HCT116 (cell line): ENCODE data around the gene RASIP1. TPM values are rescaled to one million over a fixed set of nuclear protein-coding genes. Genes with fewer than 3 reads are reported as not detected.

Source experiments
- ATAC-seq: fragments of 200-7000 bp; cut with Tn5 transposase; 2 replicates; pipeline ENCODE4 v1.9.1; 2020; ENCODE audit warnings: mild to moderate bottlenecking, moderate library complexity
- BruUV-seq: library from RNA; stranded (reverse); fragments of 400-500 nt; replicated peaks from 2 replicates; lab custom pipeline; 2021; lab: Mats Ljungman, UMichigan
- CTCF ChIA-PET: fragments of 300-600 bp; sonication (Branson Sonifier 250); formaldehyde crosslinking; loops from one replicate; lab custom pipeline; 2021; ENCODE audit warnings: antibody characterized with exemption; lab: Charles Lee
- POLR2A ChIA-PET: fragments of 300-600, 350-600 bp; sonication (Branson Sonifier 250); formaldehyde crosslinking; loops from one replicate; lab custom pipeline; 2021; ENCODE audit warnings: antibody characterized with exemption; lab: Charles Lee
- RAD21 ChIA-PET, 2 experiments: fragments of 300-600 bp; sonication (Branson Sonifier 250); formaldehyde crosslinking; loops; one replicate each; lab custom pipeline; 2023; ENCODE audit warnings: low total read pairs in 2 of 2; ENCODE audit not compliant: uncharacterized antibody in 2 of 2, unreplicated experiment in 2 of 2, low non-redundant PET in 1 of 2; lab: Charles Lee
- DNase-seq: peaks from one replicate; pipeline ENCODE4 v3.0.0-alpha.2; 2010; ENCODE audit warnings: low read depth, low spot score
- H2AFZ ChIP-seq: fragments of 200-600 bp; shearing (Covaris generic), sonication (generic); 2 replicates; pipeline ENCODE4 v1.6.1; 2017; ENCODE audit warnings: low read depth, mixed run types, mixed read lengths, antibody characterized with exemption, low read length; ENCODE audit not compliant: poor library complexity, severe bottlenecking
- H3K27ac ChIP-seq: 2 replicates; pipeline ENCODE4 v1.5.1; 2012; ENCODE audit warnings: low read depth, low read length
- H3K27me3 ChIP-seq: fragments of 200-600 bp; sonication (generic); 2 replicates; pipeline ENCODE4 v1.6.1; 2016; ENCODE audit warnings: mixed run types, low read length, mixed read lengths; ENCODE audit not compliant: insufficient read depth
- H3K36me3 ChIP-seq, 2 experiments: fragments of 200-500 bp in 1 of 2; fragments of 200-600 bp in 1 of 2; sonication (Bioruptor generic) in 1 of 2; sonication (generic) in 1 of 2; 2 replicates each; pipeline versions ENCODE4 v1.5.1 to v1.6.1; 2014 to 2016; ENCODE audit warnings: low read length in 2 of 2, inconsistent platforms in 1 of 2, mixed read lengths in 1 of 2, mixed run types in 1 of 2; ENCODE audit not compliant: insufficient read depth in 2 of 2, control insufficient read depth in 1 of 2
- H3K4me1 ChIP-seq, 2 experiments: fragments of 200-600 bp in 1 of 2; sonication (generic) in 1 of 2; 2 replicates each; pipeline versions ENCODE4 v1.5.1 to v1.6.1; 2012 to 2017; ENCODE audit warnings: low read length in 2 of 2, inconsistent platforms in 1 of 2, mild to moderate bottlenecking in 1 of 2, mixed read lengths in 1 of 2, mixed run types in 1 of 2, moderate library complexity in 1 of 2; ENCODE audit not compliant: insufficient read depth in 2 of 2, control insufficient read depth in 1 of 2
- H3K4me2 ChIP-seq: fragments of 200-600 bp; sonication (generic); 2 replicates; pipeline ENCODE4 v1.6.1; 2017; ENCODE audit warnings: mixed run types, low read length, mixed read lengths
- H3K4me3 ChIP-seq, 2 experiments: fragments of 200-600 bp in 1 of 2; sonication (generic) in 1 of 2; replicated peaks in 1 of 2; 2 replicates each; pipeline ENCODE4 v1.5.1; 2011 to 2016; ENCODE audit warnings: low read length in 2 of 2, control low read depth in 1 of 2, low read depth in 1 of 2, mild to moderate bottlenecking in 1 of 2, mixed read lengths in 1 of 2, mixed run types in 1 of 2
- H3K79me2 ChIP-seq: fragments of 200-600 bp; sonication (generic); 2 replicates; pipeline ENCODE4 v1.6.1; 2017; ENCODE audit warnings: mild to moderate bottlenecking, mixed run types, low read length, moderate library complexity, mixed read lengths; ENCODE audit not compliant: insufficient read depth
- H3K9ac ChIP-seq: fragments of 200-600 bp; sonication (generic); 2 replicates; pipeline ENCODE4 v1.6.1; 2016; ENCODE audit warnings: low read length, mixed read lengths
- H3K9me2 ChIP-seq: fragments of 200-600 bp; sonication (generic), shearing (Covaris generic); 2 replicates; pipeline ENCODE4 v1.6.1; 2017; ENCODE audit warnings: mixed run types, mild to moderate bottlenecking, moderate library complexity; ENCODE audit not compliant: insufficient read depth
- H3K9me3 ChIP-seq, 2 experiments: fragments of 200-500 bp in 1 of 2; fragments of 200-600 bp in 1 of 2; sonication (Bioruptor generic) in 1 of 2; sonication (generic) in 1 of 2; 2 replicates each; pipeline ENCODE4 v1.6.1; 2014 to 2017; ENCODE audit warnings: low read length in 2 of 2, mixed read lengths in 2 of 2, inconsistent platforms in 1 of 2, low read depth in 1 of 2, mild to moderate bottlenecking in 1 of 2, mixed run types in 1 of 2, moderate library complexity in 1 of 2; ENCODE audit not compliant: control insufficient read depth in 1 of 2, insufficient read depth in 1 of 2
- H4K20me1 ChIP-seq: fragments of 200-600 bp; sonication (generic), shearing (Covaris generic); 2 replicates; pipeline ENCODE4 v1.6.1; 2017; ENCODE audit warnings: mixed run types, mild to moderate bottlenecking, moderate library complexity; ENCODE audit not compliant: insufficient read depth
- CBX3 ChIP-seq: IDR thresholded peaks from 2 replicates; pipeline ENCODE4 v1.6.1; 2012; ENCODE audit warnings: low read depth
- CEBPB ChIP-seq: IDR thresholded peaks from 2 replicates; pipeline ENCODE4 v1.6.1; 2012; ENCODE audit warnings: low read depth
- EZH2phosphoT487 ChIP-seq: fragments of 200-600 bp; IDR thresholded peaks from 2 replicates; pipeline ENCODE4 v1.6.1; 2018; ENCODE audit warnings: antibody characterized with exemption, borderline replicate concordance
- FOSL1 ChIP-seq: IDR thresholded peaks from 2 replicates; pipeline ENCODE4 v1.6.1; 2012; ENCODE audit warnings: low read depth
- POLR2A ChIP-seq: IDR thresholded peaks from 2 replicates; pipeline ENCODE4 v1.7.0; 2011; ENCODE audit warnings: borderline replicate concordance; ENCODE audit not compliant: insufficient read depth, insufficient read length; ENCODE audit errors: extremely low read depth
- RAD21 ChIP-seq: IDR thresholded peaks from 2 replicates; pipeline ENCODE4 v1.6.1; 2012; ENCODE audit warnings: low read depth, mild to moderate bottlenecking
- SP1 ChIP-seq: IDR thresholded peaks from 2 replicates; pipeline ENCODE4 v1.6.1; 2012; ENCODE audit warnings: low read depth
- TCF7L2 ChIP-seq: IDR thresholded peaks from 2 replicates; pipeline ENCODE4 v1.7.0; 2011; ENCODE audit warnings: borderline replicate concordance, inconsistent platforms; ENCODE audit not compliant: insufficient read depth, insufficient read length; ENCODE audit errors: extremely low read depth
- YY1 ChIP-seq: IDR thresholded peaks from 2 replicates; pipeline ENCODE4 v1.6.1; 2011; ENCODE audit warnings: low read length, low read depth, moderate library complexity, mild to moderate bottlenecking; ENCODE audit not compliant: insufficient replicate concordance; ENCODE audit errors: extremely low read depth
- ZBTB33 ChIP-seq: IDR thresholded peaks from 2 replicates; pipeline ENCODE4 v1.6.1; 2011; ENCODE audit warnings: mild to moderate bottlenecking, low read length, moderate library complexity; ENCODE audit not compliant: insufficient replicate concordance; ENCODE audit errors: extremely low read depth
- intact Hi-C: fragments of 100-400 bp; cut with micrococcal nuclease; formaldehyde crosslinking; loops from 2 replicates; pipeline ENCODE4 v1.10.0; 2022
- total RNA-seq: library from RNA; stranded (reverse); gene quantifications from one replicate; pipeline ENCODE4 v1.2.1, GENCODE V29; 2021; ENCODE audit not compliant: unreplicated experiment

RASIP1 gene
- total RNA-seq, 1 experiment from 2014 or later: 1.9 TPM

- H4K20me1 ChIP-seq: no peaks in the 10 kb centered on the region
- intact Hi-C loops: no loop called here
- no peaks in the 10 kb centered on the region for H3K79me2 ChIP-seq
- no peak for ATAC-seq
- H3K9me3 ChIP-seq: no peaks in the 10 kb centered on the region
- no peaks in the 10 kb centered on the region for H3K9me2 ChIP-seq
- RAD21 ChIA-PET: no interaction called here
- H3K27ac ChIP-seq: no peak overlapping the region
- POLR2A ChIA-PET: no interaction called here
- no peak overlapping the region for H3K4me2 ChIP-seq
- peaks cover 6 to 35% of the 10 kb centered on the region in 2 experiments for H3K4me1 ChIP-seq
- no peak for DNase-seq
- H3K9ac ChIP-seq: no peak overlapping the region
- CTCF ChIA-PET: no interaction called here
- H3K27me3 ChIP-seq: no peaks in the 10 kb centered on the region
- TF ChIP-seq CEBPB (no peak), FOSL1 (no peak), RAD21 (no peak), CBX3 (no peak)
- no peak overlapping the region for H2AFZ ChIP-seq
- no peak overlapping the region for H3K4me3 ChIP-seq
- H3K36me3 ChIP-seq: no peaks in the 10 kb centered on the region
- BruUV-seq: no TSS peak
These were observed 18.2 kb downstream of the RASIP1 start for GRCh38 chr19:48722196-48722708.

GRCh38 chr19:48720613-48721296 is 19.7 kb downstream of the RASIP1 start:
- no peaks in the 10 kb centered on the region for H4K20me1 ChIP-seq
- ChIA-PET CTCF (interaction anchor here (1.1 to 1.3 kb wide), 2 partner anchors 8 to 75 kb away, joined by 4 to 5 read pairs; no protein-coding TSS in a partner anchor), POLR2A (interaction anchor here (0.8 to 1.7 kb wide), 5 partner anchors 9 to 27 kb away, joined by 3 to 6 read pairs (median 3); no protein-coding TSS in a partner anchor)

More at GRCh38 chr19:48720613-48721296, 19.7 kb downstream of the RASIP1 start:
- no peaks in the 10 kb centered on the region for H3K9me3 ChIP-seq
- no peaks in the 10 kb centered on the region for H3K9me2 ChIP-seq
- TF ChIP-seq EZH2phosphoT487: no peak
- no peak for TF ChIP-seq CEBPB
- peak; percentile 97 for TF ChIP-seq SP1
- TF ChIP-seq ZBTB33: peak; percentile 28
- peak; percentile 58 for TF ChIP-seq POLR2A
- TF ChIP-seq YY1: peak; percentile 45
- TF ChIP-seq TCF7L2: peak; percentile 42
- BruUV-seq: no TSS peak
- peak overlapping the region; percentile 52 to 58 for H3K4me3 ChIP-seq
- peaks cover 6 to 31% of the 10 kb centered on the region in 2 experiments for H3K4me1 ChIP-seq
- peak overlapping the region; percentile 50 for H2AFZ ChIP-seq
- peak overlapping the region; percentile 60 for H3K9ac ChIP-seq
- no peaks in the 10 kb centered on the region for H3K27me3 ChIP-seq
- RAD21 ChIA-PET: no interaction called here
- peak overlapping the region; percentile 80 for H3K4me2 ChIP-seq
- peak overlapping the region; percentile 33 for H3K27ac ChIP-seq
- ATAC-seq: peak; percentile 91
- no peaks in the 10 kb centered on the region for H3K36me3 ChIP-seq
- no peaks in the 10 kb centered on the region for H3K79me2 ChIP-seq
- DNase-seq: peak; percentile 98
- intact Hi-C loops: no loop called here
